SU-DHL-6 (cell line): ENCODE results near the gene POU6F2.

Experiments used
- H2AFZ ChIP-seq: fragments of 200-600 bp; sonication (generic); 2 replicates; pipeline ENCODE4 v1.6.1; 2014; ENCODE audit warnings: low read depth, mild to moderate bottlenecking, moderate library complexity, mixed read lengths, antibody characterized with exemption, low read length; ENCODE audit not compliant: severe bottlenecking
- H3F3A ChIP-seq: fragments of 200-600 bp; shearing (Covaris generic); 2 replicates; pipeline ENCODE4 v1.6.0; 2016; ENCODE audit warnings: antibody characterized with exemption, mild to moderate bottlenecking; ENCODE audit not compliant: insufficient read depth
- H3K27ac ChIP-seq: fragments of 200-600 bp; sonication (generic); 2 replicates; pipeline ENCODE4 v1.5.1; 2016; ENCODE audit warnings: low read depth, mild to moderate bottlenecking, low read length, moderate library complexity, mixed read lengths
- H3K27me3 ChIP-seq: fragments of 200-600 bp; sonication (generic), shearing (Covaris generic); 2 replicates; pipeline ENCODE4 v1.6.0; 2014; ENCODE audit warnings: mild to moderate bottlenecking, low read length
- H3K36me3 ChIP-seq: fragments of 200-600 bp; sonication (generic); 2 replicates; pipeline ENCODE4 v1.6.1; 2014; ENCODE audit warnings: mild to moderate bottlenecking, low read length, mixed read lengths
- H3K4me2 ChIP-seq: fragments of 300-600, 200-600 bp; shearing (Covaris generic), sonication (generic); 2 replicates; pipeline ENCODE4 v1.6.0; 2014; ENCODE audit warnings: low read length, low read depth, mild to moderate bottlenecking; ENCODE audit not compliant: poor library complexity, severe bottlenecking
- H3K4me3 ChIP-seq: fragments of 200-600 bp; sonication (generic); 2 replicates; pipeline ENCODE4 v1.5.1; 2014; ENCODE audit warnings: antibody characterized with exemption, low read length, mild to moderate bottlenecking, mixed read lengths; ENCODE audit not compliant: insufficient read depth, poor library complexity, severe bottlenecking
- H3K79me2 ChIP-seq: fragments of 200-600 bp; sonication (generic); 2 replicates; pipeline ENCODE4 v1.6.1; 2014; ENCODE audit warnings: mild to moderate bottlenecking, low read length, moderate library complexity; ENCODE audit not compliant: insufficient read depth
- H3K9ac ChIP-seq: fragments of 200-600 bp; sonication (generic); 2 replicates; pipeline ENCODE4 v1.7.0; 2014; ENCODE audit warnings: mild to moderate bottlenecking, low read length
- H3K9me2 ChIP-seq: fragments of 200-600 bp; sonication (generic); replicated peaks from 2 replicates; pipeline ENCODE4 v1.6.1; 2014; ENCODE audit warnings: low read length; ENCODE audit not compliant: insufficient read depth
- H3K9me3 ChIP-seq: fragments of 200-600 bp; sonication (generic); 2 replicates; pipeline ENCODE4 v1.6.1; 2014; ENCODE audit warnings: low read length, mixed read lengths; ENCODE audit not compliant: insufficient read depth
- H4K20me1 ChIP-seq: fragments of 200-600 bp; sonication (generic); 2 replicates; pipeline ENCODE4 v1.6.1; 2014; ENCODE audit warnings: low read depth, mild to moderate bottlenecking, antibody characterized with exemption, low read length, moderate library complexity, mixed read lengths
- CTCF ChIP-seq: fragments of 200-600 bp; sonication (generic); IDR thresholded peaks from one replicate; pipeline ENCODE4 v1.5.1; 2017; ENCODE audit warnings: antibody characterized with exemption, mild to moderate bottlenecking, low read length, moderate library complexity; ENCODE audit not compliant: insufficient read depth, poor library complexity, severe bottlenecking
- EZH2phosphoT487 ChIP-seq: fragments of 200-600 bp; sonication (generic), shearing (Covaris generic); conservative IDR thresholded peaks from 2 replicates; pipeline ENCODE4 v1.6.1; 2018; ENCODE audit warnings: mild to moderate bottlenecking, antibody characterized with exemption, low read length, moderate library complexity, mixed read lengths

The POU6F2 gene

GRCh38 chr7:39271402-39271801, 293.7 kb downstream of the POU6F2 start:
- Histone ChIP-seq H3K27ac (no peak overlapping the region), H3K9me3 (no peaks in the 10 kb centered on the region), H3K9me2 (no peaks in the 10 kb centered on the region), H2AFZ (no peak overlapping the region), H3K4me2 (no peak overlapping the region), H3K79me2 (no peaks in the 10 kb centered on the region), H3K27me3 (no peaks in the 10 kb centered on the region), H3K9ac (no peak overlapping the region), H4K20me1 (no peaks in the 10 kb centered on the region), H3K36me3 (no peaks in the 10 kb centered on the region), H3F3A (no peaks in the 10 kb centered on the region), H3K4me3 (no peak overlapping the region)
- no peak for TF ChIP-seq EZH2phosphoT487
- no peak for TF ChIP-seq CTCF

GRCh38 chr7:39272111-39272510, 294.4 kb downstream of the POU6F2 start:
- H3K9ac ChIP-seq = no peak overlapping the region
- no peaks in the 10 kb centered on the region for H4K20me1 ChIP-seq
- no peaks in the 10 kb centered on the region for H3K27me3 ChIP-seq
- TF ChIP-seq CTCF (no peak), EZH2phosphoT487 (no peak)
- H3K27ac ChIP-seq = no peak overlapping the region
- H3K36me3 ChIP-seq = no peaks in the 10 kb centered on the region
- H3K9me3 ChIP-seq = no peaks in the 10 kb centered on the region
- H3K79me2 ChIP-seq = no peaks in the 10 kb centered on the region
- no peak overlapping the region for H2AFZ ChIP-seq
- H3K4me2 ChIP-seq = no peak overlapping the region
- H3F3A ChIP-seq = no peaks in the 10 kb centered on the region
- H3K4me3 ChIP-seq = no peak overlapping the region
- H3K9me2 ChIP-seq = no peaks in the 10 kb centered on the region

GRCh38 chr7:39272691-39273090, 295.0 kb downstream of the POU6F2 start:
- Histone ChIP-seq H3F3A (no peaks in the 10 kb centered on the region), H3K9ac (no peak overlapping the region), H3K9me2 (no peaks in the 10 kb centered on the region), H3K4me2 (no peak overlapping the region), H3K9me3 (no peaks in the 10 kb centered on the region), H4K20me1 (no peaks in the 10 kb centered on the region), H3K27me3 (no peaks in the 10 kb centered on the region), H2AFZ (no peak overlapping the region), H3K27ac (no peak overlapping the region), H3K36me3 (no peaks in the 10 kb centered on the region), H3K79me2 (no peaks in the 10 kb centered on the region), H3K4me3 (no peak overlapping the region)
- TF ChIP-seq EZH2phosphoT487 (no peak), CTCF (no peak)
